GM06990 (cell line): ENCODE measurements around the gene PHPT1.

Source experiments
- DNase-seq: peaks from one replicate; pipeline ENCODE4 v3.0.0-alpha.2; 2011; ENCODE audit not compliant: insufficient read length; ENCODE audit errors: extremely low read depth
- H3K27me3 ChIP-seq: replicated peaks from 2 replicates; pipeline ENCODE4 v1.6.0; 2011; ENCODE audit warnings: low read length; ENCODE audit not compliant: control insufficient read depth, insufficient read depth
- H3K36me3 ChIP-seq: 2 replicates; pipeline ENCODE4 v1.5.1; 2011; ENCODE audit warnings: low read length; ENCODE audit not compliant: control insufficient read depth, insufficient read depth
- H3K4me3 ChIP-seq: replicated peaks from 2 replicates; pipeline ENCODE4 v1.5.1; 2011; ENCODE audit warnings: low read depth, mild to moderate bottlenecking, control low read depth, low read length
- CTCF ChIP-seq: IDR thresholded peaks from 2 replicates; pipeline ENCODE4 v1.5.1; 2011; ENCODE audit warnings: low read length, control low read depth, mild to moderate bottlenecking, inconsistent platforms; ENCODE audit not compliant: insufficient read depth, poor library complexity, severe bottlenecking

Gene PHPT1

DNA sequence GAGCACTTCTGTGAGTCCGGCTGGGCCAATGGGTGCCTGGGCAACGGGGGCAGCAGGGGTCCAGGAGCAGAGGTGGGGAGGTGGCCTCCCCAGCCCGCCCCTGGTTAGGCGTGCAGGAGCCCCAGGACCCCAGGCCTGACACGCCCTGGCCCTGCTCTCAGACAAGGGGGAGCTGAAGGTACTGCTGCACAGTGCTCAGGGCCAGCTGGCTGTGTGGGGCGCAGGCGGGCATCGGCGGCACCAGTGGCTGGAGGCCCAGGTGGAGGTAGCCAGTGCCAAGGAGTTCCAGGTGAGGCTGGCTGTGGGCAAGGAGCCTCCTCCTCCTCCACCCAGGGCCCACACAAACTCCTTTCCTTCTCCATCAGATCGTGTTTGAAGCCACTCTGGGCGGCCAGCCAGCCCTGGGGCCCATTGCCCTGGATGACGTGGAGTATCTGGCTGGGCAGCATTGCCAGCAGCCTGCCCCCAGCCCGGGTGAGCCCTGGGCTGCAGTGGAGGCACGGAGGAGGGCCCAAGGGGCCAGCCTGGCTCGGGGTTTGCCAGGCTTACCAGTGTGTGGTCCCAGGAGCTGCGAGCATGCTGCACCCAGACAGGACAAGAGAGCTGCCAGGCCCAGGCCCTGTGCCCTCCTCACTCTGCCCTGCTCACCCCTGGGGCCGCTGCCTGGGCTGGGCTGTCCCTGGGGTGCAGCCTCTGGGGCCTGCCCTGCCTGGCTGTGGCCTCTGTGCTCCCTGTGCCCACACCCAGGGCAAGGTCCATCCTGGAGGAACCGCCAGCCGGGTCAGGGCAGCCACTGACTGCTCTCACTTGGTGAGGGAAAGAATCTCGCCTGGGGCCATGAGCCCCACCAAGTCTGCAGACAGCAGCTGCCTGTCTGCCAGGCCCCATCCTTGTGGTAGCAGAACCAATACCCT lies 9.9 kb downstream of the PHPT1 start:
- peak; percentile 13 for DNase-seq

DNA sequence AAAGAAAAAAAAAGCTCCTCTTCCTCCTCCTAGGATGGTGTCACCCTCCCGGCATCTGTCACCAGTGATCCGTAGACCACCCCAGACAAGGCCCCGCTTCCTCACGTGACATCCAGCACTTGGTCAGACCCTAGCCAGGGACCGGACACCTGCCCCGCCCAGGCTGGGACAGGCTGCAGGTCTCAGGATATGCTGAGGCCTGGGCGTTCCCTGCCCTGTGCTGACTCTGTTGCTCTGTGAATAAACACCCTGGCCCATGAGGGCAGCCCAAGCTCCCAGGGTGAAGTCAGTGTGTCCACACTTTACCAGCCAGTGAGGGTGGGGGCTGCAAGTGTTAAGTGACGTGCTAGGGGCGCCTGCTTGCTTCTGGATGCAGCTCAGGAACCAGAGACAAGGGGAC lies 11.3 kb downstream of the PHPT1 start:
- Histone ChIP-seq H3K27me3 (no peaks in the 10 kb centered on the region), H3K36me3 (peaks cover 30% of the 10 kb centered on the region), H3K4me3 (no peak overlapping the region)
- no peak for DNase-seq
- TF ChIP-seq CTCF = no peak

More for the DNA sequence above, 9.9 kb downstream of the PHPT1 start:
- Histone ChIP-seq H3K36me3 (peaks cover 30% of the 10 kb centered on the region), H3K4me3 (no peak overlapping the region), H3K27me3 (no peaks in the 10 kb centered on the region)
- TF ChIP-seq CTCF = no peak

DNA sequence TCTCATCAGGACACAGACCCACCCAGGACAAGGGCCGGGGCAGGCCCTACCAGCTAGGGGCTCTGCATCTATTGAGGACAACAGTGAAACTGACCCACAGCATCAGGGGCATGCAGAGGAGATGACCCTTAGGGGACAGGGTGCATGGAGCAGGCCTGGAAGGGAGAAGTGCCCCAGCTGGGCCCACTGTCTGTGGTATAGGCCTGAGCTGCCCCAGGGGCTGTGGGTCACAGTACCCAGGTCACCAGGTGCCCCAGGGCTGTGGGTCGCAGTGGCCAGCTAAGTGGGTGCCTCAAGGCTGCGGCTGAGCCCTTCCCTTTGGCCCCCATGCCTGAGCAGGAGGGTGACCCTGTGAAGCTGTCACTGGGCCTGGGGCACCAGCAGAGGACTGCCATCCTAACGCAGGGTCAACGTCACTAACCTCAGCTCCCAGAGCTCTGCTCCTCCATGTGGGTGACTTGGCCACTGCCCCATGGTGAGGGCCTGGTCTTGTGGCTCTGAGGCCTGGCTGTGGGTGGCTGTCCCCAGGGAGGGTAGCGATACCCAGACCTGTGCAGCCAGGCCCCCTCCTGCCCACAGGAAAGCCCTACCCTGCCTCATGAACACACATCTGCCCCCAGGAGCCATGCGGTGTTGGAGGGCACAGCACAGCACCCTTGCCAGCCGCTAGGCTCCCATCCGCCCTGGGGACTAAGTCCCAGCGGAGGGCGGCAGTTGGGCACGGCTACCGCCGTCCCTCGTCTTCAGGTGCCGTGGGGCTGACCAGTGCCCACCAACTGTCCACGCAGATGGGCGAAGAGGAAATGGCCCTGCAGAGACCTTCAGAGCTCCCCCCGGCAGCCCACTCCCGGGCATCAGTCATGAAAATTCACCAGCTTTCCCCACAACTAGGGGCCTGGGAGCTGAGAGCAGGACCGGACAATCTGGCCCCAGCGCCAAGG lies 12.0 kb downstream of the PHPT1 start:
- TF ChIP-seq CTCF = no peak
- peak; percentile 6 for DNase-seq
- Histone ChIP-seq H3K27me3 (no peaks in the 10 kb centered on the region), H3K36me3 (peaks cover 30% of the 10 kb centered on the region), H3K4me3 (no peak overlapping the region)

DNA sequence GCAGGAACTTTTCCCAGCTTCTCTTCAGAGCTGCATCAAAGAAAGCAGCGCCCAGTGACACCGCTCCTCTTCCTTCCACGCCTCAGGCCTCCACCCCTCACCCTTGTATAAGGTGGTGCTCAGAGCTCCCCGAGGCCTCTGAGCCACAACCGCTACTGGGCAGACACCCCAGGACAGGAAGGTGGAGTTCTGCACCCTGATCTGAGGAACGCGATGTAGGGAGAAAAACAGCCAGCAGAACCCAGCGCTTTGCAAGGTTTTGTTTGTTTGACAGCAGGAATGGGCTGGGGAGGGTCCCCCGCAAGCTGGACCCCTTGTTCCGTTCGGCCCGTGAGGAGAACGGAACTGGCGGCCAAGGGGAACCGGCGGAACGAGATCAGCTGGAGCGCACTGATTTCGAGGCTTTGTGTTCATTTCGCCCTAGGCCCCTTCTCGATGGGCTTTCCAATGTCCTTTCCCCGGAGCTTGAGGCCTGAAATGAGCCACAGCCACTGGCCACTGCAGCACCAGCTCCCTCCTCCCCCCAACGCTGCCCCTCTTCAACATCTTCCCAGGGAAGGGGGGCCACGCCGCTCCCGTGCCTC lies 12.8 kb downstream of the PHPT1 start:
- no peak overlapping the region for H3K4me3 ChIP-seq
- no peak for DNase-seq

More for the DNA sequence above, 12.8 kb downstream of the PHPT1 start:
- Histone ChIP-seq H3K27me3 (no peaks in the 10 kb centered on the region), H3K36me3 (peaks cover 30% of the 10 kb centered on the region)
- TF ChIP-seq CTCF = no peak
